Measurements from ENCODE around the gene C20orf204. TPM values are rescaled to one million over a fixed set of nuclear protein-coding genes. Genes with fewer than 3 reads are reported as not detected.

C20orf204 gene
- total RNA-seq, 2 donors from 2014 or later: 0.52 to 3.0 TPM

DNA sequence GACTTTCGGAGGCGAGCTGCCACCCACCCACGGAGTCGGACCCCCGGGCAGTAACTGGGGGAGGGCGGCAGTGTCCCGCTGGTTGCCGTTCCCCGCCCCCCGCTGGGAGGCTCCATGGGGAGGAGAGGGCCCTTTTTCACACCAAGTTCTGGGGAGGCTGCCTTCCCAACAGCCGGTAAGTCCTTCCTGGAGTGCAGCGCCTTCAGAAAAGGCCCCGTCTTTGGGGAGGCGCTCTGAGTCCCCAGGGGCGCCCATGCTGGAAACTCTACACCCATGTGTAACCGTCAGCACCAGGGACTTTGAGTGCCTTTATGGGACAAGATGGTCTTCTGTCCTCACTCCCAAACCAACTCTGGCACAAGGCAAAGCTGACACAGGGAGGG is 13.9 kb downstream of the C20orf204 start:
- intact Hi-C loops (cut with DNase I): no loop called here
- Histone ChIP-seq H3K4me1 (peaks cover 14% of the 10 kb centered on the region), H3K9me3 (no peaks in the 10 kb centered on the region), H3K27me3 (peaks cover 0 to 12% of the 10 kb centered on the region in 2 donors), H3K36me3 (replicated peaks in 1 of 2; ENCODE audit: insufficient read depth in 1 of 2, low read depth in 2 of 2) (no peaks in the 10 kb centered on the region), H3K4me3 (no peak overlapping the region), H3K27ac (peak overlapping the region in 2 of 4 donors; percentile 31 to 53)
- TF ChIP-seq POLR2A (IDR thresholded peaks at IDR 0.05) (no peak), CTCF (IDR thresholded peaks at IDR 0.05) (no peak)
- ATAC-seq (no peak), DNase-seq (no peak)
- 23 to 58% methylated on average over 5 to 16 of the region's 16 CpGs for WGBS, 2 donors

- ATAC-seq (no peak), DNase-seq (no peak)
- no peak for TF ChIP-seq POLR2A (IDR thresholded peaks at IDR 0.05)
- TF ChIP-seq CTCF (IDR thresholded peaks at IDR 0.05): no peak
- WGBS, 2 donors: 56 to 79% methylated on average over 14 to 18 of the region's 23 CpGs
- Histone ChIP-seq H3K4me3 (no peak overlapping the region), H3K4me1 (peaks cover 14% of the 10 kb centered on the region), H3K9me3 (no peaks in the 10 kb centered on the region), H3K36me3 (replicated peaks in 1 of 2; ENCODE audit: insufficient read depth in 1 of 2, low read depth in 2 of 2) (no peaks in the 10 kb centered on the region), H3K27me3 (peaks cover 0 to 12% of the 10 kb centered on the region in 2 donors), H3K27ac (peak overlapping the region in 2 of 4 donors; percentile 31 to 53)
- intact Hi-C loops (cut with DNase I): no loop called here
Observed at GRCh38 chr20:64050261-64051032, 14.5 kb downstream of the C20orf204 start.

- H3K27me3 ChIP-seq: peaks cover 0 to 12% of the 10 kb centered on the region in 2 donors
- ATAC-seq: no peak
- TF ChIP-seq CTCF (IDR thresholded peaks at IDR 0.05) (no peak), POLR2A (IDR thresholded peaks at IDR 0.05) (no peak)
- no peak overlapping the region for H3K4me3 ChIP-seq
- no peaks in the 10 kb centered on the region for H3K9me3 ChIP-seq
- no peak for DNase-seq
- no peaks in the 10 kb centered on the region for H3K36me3 ChIP-seq (replicated peaks in 1 of 2; ENCODE audit: insufficient read depth in 1 of 2, low read depth in 2 of 2)
- peaks cover 14% of the 10 kb centered on the region for H3K4me1 ChIP-seq
- H3K27ac ChIP-seq: peak overlapping the region in 2 of 4 donors; percentile 31 to 53
- intact Hi-C loops (cut with DNase I): no loop called here
- 56 to 57% methylated on average over 4 to 10 of the region's 11 CpGs for WGBS, 2 donors
Observed at GRCh38 chr20:64051033-64051452, 15.1 kb downstream of the C20orf204 start.

- Histone ChIP-seq H3K36me3 (replicated peaks in 1 of 2; ENCODE audit: insufficient read depth in 1 of 2, low read depth in 2 of 2) (no peaks in the 10 kb centered on the region), H3K4me1 (peaks cover 14% of the 10 kb centered on the region), H3K4me3 (no peak overlapping the region), H3K9me3 (no peaks in the 10 kb centered on the region), H3K27ac (peak overlapping the region in 2 of 4 donors; percentile 36 to 44), H3K27me3 (peaks cover 0 to 12% of the 10 kb centered on the region in 2 donors)
- DNase-seq (peak in 2 of 4 donors; percentile 30 to 45), ATAC-seq (peak; percentile 38)
- TF ChIP-seq POLR2A (IDR thresholded peaks at IDR 0.05): peak in 1 of 3 donors; percentile 19
- TF ChIP-seq CTCF (IDR thresholded peaks at IDR 0.05): no peak
- intact Hi-C loops (cut with DNase I): no loop called here
- 40 to 76% methylated on average over 1 to 11 of the region's 15 CpGs for WGBS, 2 donors
Observed at GRCh38 chr20:64051561-64052325, 15.8 kb downstream of the C20orf204 start.
